Measurements from ENCODE around the gene TLDC2. TPM values are rescaled to one million over a fixed set of nuclear protein-coding genes. Genes with fewer than 3 reads are reported as not detected.

TLDC2 gene
- total RNA-seq, 1 experiment from 2014 or later = not detected

- H3K36me3 Mint-ChIP-seq (ENCODE audit: insufficient read depth, unreplicated experiment) = no peaks in the 10 kb centered on the region
- no peak overlapping the region for H3K27ac Mint-ChIP-seq (ENCODE audit: low read depth, unreplicated experiment)
- intact Hi-C loops (cut with micrococcal nuclease) = no loop called here
- H3K4me1 Mint-ChIP-seq (ENCODE audit: insufficient read depth, unreplicated experiment) = no peaks in the 10 kb centered on the region
- no peak for TF ChIP-seq CTCF (IDR thresholded peaks at IDR 0.05; ENCODE audit: unreplicated experiment)
- H3K4me3 Mint-ChIP-seq (ENCODE audit: unreplicated experiment) = no peak overlapping the region
- ChIA-PET CTCF (interaction anchor here (0.6 to 2.2 kb wide), 16 partner anchors 10 to 926 kb away, joined by 3 to 10 read pairs (median 3); no protein-coding TSS in a partner anchor), POLR2A (interaction anchor here (1.5 kb wide), 1 partner anchor 258 kb away, joined by 5 read pairs; the partner anchor contains the start of gene RPN2)
- DNase-seq (ENCODE audit: unreplicated experiment) = no peak
- no peaks in the 10 kb centered on the region for H3K9me3 Mint-ChIP-seq (ENCODE audit: unreplicated experiment)
- no peaks in the 10 kb centered on the region for H3K27me3 Mint-ChIP-seq (ENCODE audit: insufficient read depth, unreplicated experiment)
- no TSS peak for BruUV-seq (replicated peaks)
Measured at GRCh38 chr20:36920334-36920730, 44.4 kb downstream of the TLDC2 start.

- ChIA-PET POLR2A (interaction anchor here (0.7 to 1.0 kb wide), 2 partner anchors 11 to 311 kb away, joined by 3 to 5 read pairs; no protein-coding TSS in a partner anchor), CTCF (interaction anchor here (0.6 to 0.8 kb wide), 6 partner anchors 10 to 608 kb away, joined by 3 to 4 read pairs (median 4); no protein-coding TSS in a partner anchor)
- no peak overlapping the region for H3K27ac Mint-ChIP-seq (ENCODE audit: low read depth, unreplicated experiment)
- no TSS peak for BruUV-seq (replicated peaks)
- no peaks in the 10 kb centered on the region for H3K4me1 Mint-ChIP-seq (ENCODE audit: insufficient read depth, unreplicated experiment)
- no peaks in the 10 kb centered on the region for H3K27me3 Mint-ChIP-seq (ENCODE audit: insufficient read depth, unreplicated experiment)
- peaks cover 8% of the 10 kb centered on the region for H3K36me3 Mint-ChIP-seq (ENCODE audit: insufficient read depth, unreplicated experiment)
- intact Hi-C loops (cut with micrococcal nuclease) = no loop called here
- H3K4me3 Mint-ChIP-seq (ENCODE audit: unreplicated experiment) = no peak overlapping the region
- TF ChIP-seq CTCF (IDR thresholded peaks at IDR 0.05; ENCODE audit: unreplicated experiment) = no peak
- H3K9me3 Mint-ChIP-seq (ENCODE audit: unreplicated experiment) = no peaks in the 10 kb centered on the region
- DNase-seq (ENCODE audit: unreplicated experiment) = no peak
Measured at GRCh38 chr20:36924167-36925045, 48.5 kb downstream of the TLDC2 start.

GRCh38 chr20:36925234-36925633 is 49.3 kb downstream of the TLDC2 start:
- Mint-ChIP-seq H3K36me3 (ENCODE audit: insufficient read depth, unreplicated experiment) (peaks cover 8% of the 10 kb centered on the region), H3K27ac (ENCODE audit: low read depth, unreplicated experiment) (no peak overlapping the region), H3K4me1 (ENCODE audit: insufficient read depth, unreplicated experiment) (no peaks in the 10 kb centered on the region), H3K27me3 (ENCODE audit: insufficient read depth, unreplicated experiment) (no peaks in the 10 kb centered on the region), H3K4me3 (ENCODE audit: unreplicated experiment) (no peak overlapping the region), H3K9me3 (ENCODE audit: unreplicated experiment) (no peaks in the 10 kb centered on the region)
- intact Hi-C loops (cut with micrococcal nuclease) = no loop called here
- TF ChIP-seq CTCF (IDR thresholded peaks at IDR 0.05; ENCODE audit: unreplicated experiment) = no peak
- DNase-seq (ENCODE audit: unreplicated experiment) = no peak
- ChIA-PET CTCF (interaction anchor here (0.7 kb wide), 1 partner anchor 607 kb away, joined by 4 read pairs; no protein-coding TSS in a partner anchor), POLR2A (no interaction called here)
- BruUV-seq (replicated peaks) = no TSS peak

- H3K9me3 Mint-ChIP-seq (ENCODE audit: unreplicated experiment) = no peaks in the 10 kb centered on the region
- POLR2A ChIA-PET = no interaction called here
- intact Hi-C loops (cut with micrococcal nuclease) = no loop called here
- H3K36me3 Mint-ChIP-seq (ENCODE audit: insufficient read depth, unreplicated experiment) = peaks cover 8% of the 10 kb centered on the region
- H3K4me3 Mint-ChIP-seq (ENCODE audit: unreplicated experiment) = no peak overlapping the region
- no peak for TF ChIP-seq CTCF (IDR thresholded peaks at IDR 0.05; ENCODE audit: unreplicated experiment)
- no peak overlapping the region for H3K27ac Mint-ChIP-seq (ENCODE audit: low read depth, unreplicated experiment)
- DNase-seq (ENCODE audit: unreplicated experiment) = no peak
- H3K27me3 Mint-ChIP-seq (ENCODE audit: insufficient read depth, unreplicated experiment) = no peaks in the 10 kb centered on the region
- no TSS peak for BruUV-seq (replicated peaks)
- no peaks in the 10 kb centered on the region for H3K4me1 Mint-ChIP-seq (ENCODE audit: insufficient read depth, unreplicated experiment)
- CTCF ChIA-PET = no interaction called here
Measured at GRCh38 chr20:36926653-36927200, 50.8 kb downstream of the TLDC2 start.
